Measurements from ENCODE around the gene PLCB4.

PLCB4 gene

DNA sequence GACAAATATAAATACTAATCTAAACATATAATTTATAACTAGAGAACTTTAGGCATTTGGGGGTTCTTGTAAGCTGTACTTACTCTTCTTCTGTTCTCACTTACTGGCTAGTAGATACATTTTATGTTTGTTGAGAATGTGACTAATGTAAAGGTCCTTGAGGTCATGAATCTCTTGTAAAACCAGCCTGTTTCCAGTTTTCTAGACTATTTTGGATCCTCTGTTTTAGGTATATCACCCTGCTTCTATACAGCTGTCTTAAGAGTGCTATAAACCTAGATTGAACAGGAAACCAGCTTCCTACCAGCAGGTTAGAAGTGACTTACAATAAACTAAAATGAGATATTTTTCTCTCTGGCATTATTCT is 134.2 kb downstream of the PLCB4 start:
- Histone ChIP-seq H2AFZ (ENCODE audit: low read depth, low read length) (no peak overlapping the region), H3K27ac (ENCODE audit: low read length, poor library complexity, severe bottlenecking) (no peak overlapping the region), H2AK5ac (ENCODE audit: low read length, severe bottlenecking) (no peak overlapping the region), H4K8ac (ENCODE audit: low read length) (no peak overlapping the region), H2BK12ac (ENCODE audit: low read length in 2 of 2) (no peak overlapping the region), H3K9ac (ENCODE audit: low read length) (no peak overlapping the region), H3K79me1 (replicated peaks; ENCODE audit: low read length, poor library complexity, severe bottlenecking) (no peaks in the 10 kb centered on the region), H3K4me1 (ENCODE audit: control insufficient read depth, insufficient read depth, low read depth, low read length) (peaks cover 5% of the 10 kb centered on the region), H3K4ac (ENCODE audit: low read depth in 1 of 2, low read length in 2 of 2) (no peak overlapping the region), H3K18ac (ENCODE audit: low read depth in 1 of 2, low read length in 2 of 2) (no peak overlapping the region), H3K14ac (ENCODE audit: low read length in 2 of 2) (no peak overlapping the region), H3K36me3 (ENCODE audit: control insufficient read depth in 1 of 2, insufficient read depth in 2 of 2, low read depth in 1 of 2, low read length in 2 of 2) (no peaks in the 10 kb centered on the region), H3K9me3 (ENCODE audit: control insufficient read depth, low read length) (no peaks in the 10 kb centered on the region), H4K91ac (ENCODE audit: low read length) (no peak overlapping the region), H2BK15ac (ENCODE audit: low read depth, poor library complexity, severe bottlenecking) (no peak overlapping the region), H2BK120ac (ENCODE audit: low read depth, low read length) (no peak overlapping the region), H3K4me3 (ENCODE audit: insufficient read depth in 1 of 2, low read depth in 1 of 2, low read length in 2 of 2) (no peak overlapping the region), H3K23ac (ENCODE audit: low read length in 2 of 2) (no peak overlapping the region), H3K4me2 (ENCODE audit: low read length, poor library complexity, severe bottlenecking) (no peak overlapping the region), H2BK5ac (ENCODE audit: low read depth, low read length, poor library complexity, severe bottlenecking) (no peak overlapping the region), H3K27me3 (ENCODE audit: control insufficient read depth in 1 of 2, insufficient read depth in 1 of 2, low read length in 2 of 2) (no peaks in the 10 kb centered on the region)
- DNase-seq = peak; percentile 51

DNA sequence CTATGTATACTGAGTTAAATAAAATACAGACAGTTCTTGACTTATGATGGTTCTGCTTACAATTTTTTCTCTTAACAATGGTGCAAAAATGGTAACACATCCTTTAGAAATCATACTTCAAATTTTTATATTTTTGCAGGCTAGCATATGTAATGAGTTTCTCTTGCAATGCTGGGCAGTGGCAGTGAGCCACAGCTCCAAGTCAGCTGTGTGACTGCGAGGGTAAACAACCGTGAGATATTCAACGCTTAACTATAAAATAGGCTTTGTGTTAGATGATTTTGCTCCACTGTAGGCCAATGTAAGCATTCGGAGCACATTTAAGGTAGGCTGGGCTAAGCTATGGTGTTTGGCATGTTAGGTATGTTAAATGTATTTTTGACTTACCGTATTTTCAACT is 136.1 kb downstream of the PLCB4 start:
- H3K4ac ChIP-seq (ENCODE audit: low read depth in 1 of 2, low read length in 2 of 2) = no peak overlapping the region
- no peak overlapping the region for H3K9ac ChIP-seq (ENCODE audit: low read length)
- no peaks in the 10 kb centered on the region for H3K27me3 ChIP-seq (ENCODE audit: control insufficient read depth in 1 of 2, insufficient read depth in 1 of 2, low read length in 2 of 2)
- H3K18ac ChIP-seq (ENCODE audit: low read depth in 1 of 2, low read length in 2 of 2) = no peak overlapping the region
- no peak for DNase-seq
- 94% methylated on average over 4 of the region's 5 CpGs for WGBS
- H3K79me1 ChIP-seq (replicated peaks; ENCODE audit: low read length, poor library complexity, severe bottlenecking) = peaks cover 6% of the 10 kb centered on the region
- no peak overlapping the region for H3K23ac ChIP-seq (ENCODE audit: low read length in 2 of 2)
- no peaks in the 10 kb centered on the region for H3K36me3 ChIP-seq (ENCODE audit: control insufficient read depth in 1 of 2, insufficient read depth in 2 of 2, low read depth in 1 of 2, low read length in 2 of 2)
- no peak overlapping the region for H2BK15ac ChIP-seq (ENCODE audit: low read depth, poor library complexity, severe bottlenecking)
- H3K27ac ChIP-seq (ENCODE audit: low read length, poor library complexity, severe bottlenecking) = no peak overlapping the region
- no peak overlapping the region for H3K4me3 ChIP-seq (ENCODE audit: insufficient read depth in 1 of 2, low read depth in 1 of 2, low read length in 2 of 2)
- no peak overlapping the region for H3K14ac ChIP-seq (ENCODE audit: low read length in 2 of 2)
- no peaks in the 10 kb centered on the region for H3K9me3 ChIP-seq (ENCODE audit: control insufficient read depth, low read length)
- no peak overlapping the region for H2BK120ac ChIP-seq (ENCODE audit: low read depth, low read length)
- peaks cover 5% of the 10 kb centered on the region for H3K4me1 ChIP-seq (ENCODE audit: control insufficient read depth, insufficient read depth, low read depth, low read length)
- H2BK12ac ChIP-seq (ENCODE audit: low read length in 2 of 2) = no peak overlapping the region
- no peak overlapping the region for H4K91ac ChIP-seq (ENCODE audit: low read length)
- no peak overlapping the region for H2AFZ ChIP-seq (ENCODE audit: low read depth, low read length)
- H2AK5ac ChIP-seq (ENCODE audit: low read length, severe bottlenecking) = no peak overlapping the region
- H2BK5ac ChIP-seq (ENCODE audit: low read depth, low read length, poor library complexity, severe bottlenecking) = no peak overlapping the region
- H3K4me2 ChIP-seq (ENCODE audit: low read length, poor library complexity, severe bottlenecking) = no peak overlapping the region
- no peak overlapping the region for H4K8ac ChIP-seq (ENCODE audit: low read length)

DNA sequence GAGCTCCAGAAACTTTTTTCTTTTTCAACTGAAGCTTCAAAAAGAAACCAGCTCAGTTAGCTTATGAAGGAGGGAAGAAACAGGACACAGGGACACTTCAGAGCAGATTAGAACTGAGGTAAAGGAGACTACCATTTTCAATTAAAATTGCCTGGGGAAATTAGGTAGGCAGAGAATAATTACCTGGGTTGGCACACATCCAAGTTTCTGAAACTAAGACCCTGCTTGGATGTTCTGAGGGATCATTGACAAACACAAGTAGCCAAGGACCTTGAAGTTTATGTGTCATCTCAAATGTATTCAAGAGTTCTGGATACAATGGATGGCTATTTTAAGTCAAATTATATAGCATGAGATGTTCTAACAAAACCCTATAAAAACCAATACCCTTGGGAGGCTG is 137.6 kb downstream of the PLCB4 start:
- no peak overlapping the region for H3K27ac ChIP-seq (ENCODE audit: low read length, poor library complexity, severe bottlenecking)
- H3K18ac ChIP-seq (ENCODE audit: low read depth in 1 of 2, low read length in 2 of 2) = no peak overlapping the region
- no peaks in the 10 kb centered on the region for H3K27me3 ChIP-seq (ENCODE audit: control insufficient read depth in 1 of 2, insufficient read depth in 1 of 2, low read length in 2 of 2)
- H3K79me1 ChIP-seq (replicated peaks; ENCODE audit: low read length, poor library complexity, severe bottlenecking) = peaks cover 13% of the 10 kb centered on the region
- no peak overlapping the region for H3K4me3 ChIP-seq (ENCODE audit: insufficient read depth in 1 of 2, low read depth in 1 of 2, low read length in 2 of 2)
- H2BK5ac ChIP-seq (ENCODE audit: low read depth, low read length, poor library complexity, severe bottlenecking) = no peak overlapping the region
- no peak overlapping the region for H3K14ac ChIP-seq (ENCODE audit: low read length in 2 of 2)
- H2BK15ac ChIP-seq (ENCODE audit: low read depth, poor library complexity, severe bottlenecking) = no peak overlapping the region
- no peak overlapping the region for H3K4me2 ChIP-seq (ENCODE audit: low read length, poor library complexity, severe bottlenecking)
- H3K9me3 ChIP-seq (ENCODE audit: control insufficient read depth, low read length) = no peaks in the 10 kb centered on the region
- H3K9ac ChIP-seq (ENCODE audit: low read length) = no peak overlapping the region
- H3K4ac ChIP-seq (ENCODE audit: low read depth in 1 of 2, low read length in 2 of 2) = no peak overlapping the region
- no peak overlapping the region for H4K8ac ChIP-seq (ENCODE audit: low read length)
- H2BK12ac ChIP-seq (ENCODE audit: low read length in 2 of 2) = no peak overlapping the region
- H2AFZ ChIP-seq (ENCODE audit: low read depth, low read length) = no peak overlapping the region
- H3K23ac ChIP-seq (ENCODE audit: low read length in 2 of 2) = no peak overlapping the region
- H2BK120ac ChIP-seq (ENCODE audit: low read depth, low read length) = no peak overlapping the region
- H3K4me1 ChIP-seq (ENCODE audit: control insufficient read depth, insufficient read depth, low read depth, low read length) = peaks cover 3% of the 10 kb centered on the region
- DNase-seq = no peak
- peaks cover 0 to 3% of the 10 kb centered on the region in 2 experiments for H3K36me3 ChIP-seq (ENCODE audit: control insufficient read depth in 1 of 2, insufficient read depth in 2 of 2, low read depth in 1 of 2, low read length in 2 of 2)
- H2AK5ac ChIP-seq (ENCODE audit: low read length, severe bottlenecking) = no peak overlapping the region
- no peak overlapping the region for H4K91ac ChIP-seq (ENCODE audit: low read length)

- Histone ChIP-seq H2AFZ (ENCODE audit: low read depth, low read length) (no peak overlapping the region), H4K8ac (ENCODE audit: low read length) (no peak overlapping the region), H3K4me3 (ENCODE audit: insufficient read depth in 1 of 2, low read depth in 1 of 2, low read length in 2 of 2) (no peak overlapping the region), H2BK120ac (ENCODE audit: low read depth, low read length) (no peak overlapping the region), H3K4me2 (ENCODE audit: low read length, poor library complexity, severe bottlenecking) (no peak overlapping the region), H3K27me3 (ENCODE audit: control insufficient read depth in 1 of 2, insufficient read depth in 1 of 2, low read length in 2 of 2) (no peaks in the 10 kb centered on the region), H4K91ac (ENCODE audit: low read length) (no peak overlapping the region), H2BK15ac (ENCODE audit: low read depth, poor library complexity, severe bottlenecking) (no peak overlapping the region), H2BK12ac (ENCODE audit: low read length in 2 of 2) (no peak overlapping the region), H3K27ac (ENCODE audit: low read length, poor library complexity, severe bottlenecking) (no peak overlapping the region), H3K4ac (ENCODE audit: low read depth in 1 of 2, low read length in 2 of 2) (no peak overlapping the region), H3K9ac (ENCODE audit: low read length) (no peak overlapping the region), H2BK5ac (ENCODE audit: low read depth, low read length, poor library complexity, severe bottlenecking) (no peak overlapping the region), H3K79me1 (replicated peaks; ENCODE audit: low read length, poor library complexity, severe bottlenecking) (peaks cover 16% of the 10 kb centered on the region), H3K23ac (ENCODE audit: low read length in 2 of 2) (no peak overlapping the region), H3K18ac (ENCODE audit: low read depth in 1 of 2, low read length in 2 of 2) (peak overlapping the region in 1 of 2 experiments; percentile 21), H3K14ac (ENCODE audit: low read length in 2 of 2) (no peak overlapping the region), H2AK5ac (ENCODE audit: low read length, severe bottlenecking) (no peak overlapping the region), H3K9me3 (ENCODE audit: control insufficient read depth, low read length) (no peaks in the 10 kb centered on the region), H3K4me1 (ENCODE audit: control insufficient read depth, insufficient read depth, low read depth, low read length) (peaks cover 3% of the 10 kb centered on the region), H3K36me3 (ENCODE audit: control insufficient read depth in 1 of 2, insufficient read depth in 2 of 2, low read depth in 1 of 2, low read length in 2 of 2) (peaks cover 0 to 3% of the 10 kb centered on the region in 2 experiments)
- no peak for DNase-seq
- WGBS = 89% methylated on average over 5 of the region's 5 CpGs
These were observed 138.4 kb downstream of the PLCB4 start for GRCh38 chr20:9207253-9207652.
